GM12865 (cell line): Measurements from ENCODE around the gene RNU2-63P.
"Not testable (repeated sequence)": the region's sequence is repeated elsewhere in the genome, so short reads cannot be mapped to it uniquely, and the experiment has no call there.

Experiments used
- DNase-seq: peaks from one replicate; pipeline ENCODE4 v3.0.0; 2010; ENCODE audit warnings: low read depth
- H3K4me3 ChIP-seq: 2 replicates; pipeline ENCODE4 v1.5.1; 2011; ENCODE audit warnings: mild to moderate bottlenecking, low read depth, low read length, control low read depth
- CTCF ChIP-seq: IDR thresholded peaks from 2 replicates; pipeline ENCODE4 v1.5.1; 2011; ENCODE audit warnings: low read length, control low read depth, low read depth, inconsistent platforms; ENCODE audit not compliant: insufficient read depth; ENCODE audit errors: missing control alignments

The RNU2-63P gene

GRCh38 chr2:88002359-88002707, 14.0 kb downstream of the RNU2-63P start:
- no peak for TF ChIP-seq CTCF
- DNase-seq = no peak
- no peak overlapping the region for H3K4me3 ChIP-seq

GRCh38 chr2:88000474-88000873, 15.9 kb downstream of the RNU2-63P start:
- H3K4me3 ChIP-seq, DNase-seq: not testable (repeated sequence)

GRCh38 chr2:87996570-87996969, 19.8 kb downstream of the RNU2-63P start:
- no peak overlapping the region for H3K4me3 ChIP-seq
- no peak for TF ChIP-seq CTCF
- DNase-seq = no peak

- no peak for DNase-seq
- H3K4me3 ChIP-seq = no peak overlapping the region
- TF ChIP-seq CTCF = no peak
Measured at GRCh38 chr2:87995756-87996155, 20.6 kb downstream of the RNU2-63P start.

GRCh38 chr2:87994304-87994850, 22.0 kb downstream of the RNU2-63P start:
- not testable (repeated sequence) for H3K4me3 ChIP-seq, DNase-seq

- DNase-seq, H3K4me3 ChIP-seq: not testable (repeated sequence)
Measured at GRCh38 chr2:87992569-87992968, 23.8 kb downstream of the RNU2-63P start.

- not testable (repeated sequence) for DNase-seq, H3K4me3 ChIP-seq
Measured at GRCh38 chr2:87987473-87987872, 28.9 kb downstream of the RNU2-63P start.

- not testable (repeated sequence) for H3K4me3 ChIP-seq, DNase-seq
Measured at GRCh38 chr2:87985902-87986301, 30.4 kb downstream of the RNU2-63P start.

- not testable (repeated sequence) for DNase-seq, H3K4me3 ChIP-seq
Measured at GRCh38 chr2:87981182-87981581, 35.2 kb downstream of the RNU2-63P start.

- H3K4me3 ChIP-seq, DNase-seq: not testable (repeated sequence)
Measured at GRCh38 chr2:87972385-87972784, 44.0 kb downstream of the RNU2-63P start.
